ENCODE measurements around the gene KMT5B. TPM values are rescaled to one million over a fixed set of nuclear protein-coding genes. Genes with fewer than 3 reads are reported as not detected.

The KMT5B gene
- total and polyA plus RNA-seq, 2 experiments from 2014 or later = 26.4 to 31.0 TPM

DNA sequence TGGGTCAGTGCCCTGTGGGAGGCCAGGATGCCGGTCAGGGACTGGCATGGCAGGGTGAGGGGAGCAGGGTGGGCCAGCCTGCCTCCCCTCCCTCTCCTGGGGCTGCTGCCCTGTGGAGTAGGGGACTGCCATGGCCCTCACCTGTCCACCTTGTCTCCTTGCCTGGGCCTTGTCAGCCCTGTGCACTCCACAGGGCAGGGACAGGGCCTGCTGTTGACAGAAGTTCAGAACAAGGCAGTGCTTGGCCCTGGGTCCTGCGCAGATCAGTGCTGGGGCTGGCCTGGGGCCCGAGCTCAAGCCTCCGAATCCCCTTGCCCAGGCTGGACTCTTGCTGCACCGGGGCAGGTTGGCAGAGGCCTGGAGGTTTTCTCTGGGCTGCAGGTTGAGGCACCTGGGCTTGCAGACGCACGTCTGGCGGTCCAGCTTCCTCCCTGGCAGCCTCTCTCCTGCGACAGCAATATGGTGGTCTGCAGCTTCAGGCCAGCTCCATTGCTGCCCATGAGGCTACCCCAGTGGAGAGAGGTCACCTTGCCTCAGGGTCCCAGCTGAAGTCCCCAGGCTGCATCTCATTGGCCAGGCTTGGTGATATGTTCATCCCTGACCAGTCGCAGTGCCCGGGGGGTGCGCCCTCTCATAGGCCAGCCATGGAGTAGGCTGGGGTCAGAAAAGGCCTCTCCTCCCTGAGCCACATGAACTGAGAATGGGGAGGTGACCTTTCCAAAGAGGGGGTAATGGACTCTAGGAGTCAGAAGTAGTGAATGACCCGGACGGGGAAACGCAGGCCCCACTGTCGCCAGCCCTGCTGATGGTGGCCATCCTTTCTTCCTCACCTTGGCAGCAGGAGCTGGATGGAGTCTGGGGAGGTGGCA lies 70.4 kb downstream of the KMT5B start (continued):
- no peak for TF ChIP-seq EZH2phosphoT487 (IDR thresholded peaks at IDR 0.05; ENCODE audit: unreplicated experiment)
- TF ChIP-seq, protein P1, sequence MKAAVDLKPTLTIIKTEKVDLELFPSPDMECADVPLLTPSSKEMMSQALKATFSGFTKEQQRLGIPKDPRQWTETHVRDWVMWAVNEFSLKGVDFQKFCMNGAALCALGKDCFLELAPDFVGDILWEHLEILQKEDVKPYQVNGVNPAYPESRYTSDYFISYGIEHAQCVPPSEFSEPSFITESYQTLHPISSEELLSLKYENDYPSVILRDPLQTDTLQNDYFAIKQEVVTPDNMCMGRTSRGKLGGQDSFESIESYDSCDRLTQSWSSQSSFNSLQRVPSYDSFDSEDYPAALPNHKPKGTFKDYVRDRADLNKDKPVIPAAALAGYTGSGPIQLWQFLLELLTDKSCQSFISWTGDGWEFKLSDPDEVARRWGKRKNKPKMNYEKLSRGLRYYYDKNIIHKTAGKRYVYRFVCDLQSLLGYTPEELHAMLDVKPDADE (IDR thresholded peaks at IDR 0.05) = no peak

DNA sequence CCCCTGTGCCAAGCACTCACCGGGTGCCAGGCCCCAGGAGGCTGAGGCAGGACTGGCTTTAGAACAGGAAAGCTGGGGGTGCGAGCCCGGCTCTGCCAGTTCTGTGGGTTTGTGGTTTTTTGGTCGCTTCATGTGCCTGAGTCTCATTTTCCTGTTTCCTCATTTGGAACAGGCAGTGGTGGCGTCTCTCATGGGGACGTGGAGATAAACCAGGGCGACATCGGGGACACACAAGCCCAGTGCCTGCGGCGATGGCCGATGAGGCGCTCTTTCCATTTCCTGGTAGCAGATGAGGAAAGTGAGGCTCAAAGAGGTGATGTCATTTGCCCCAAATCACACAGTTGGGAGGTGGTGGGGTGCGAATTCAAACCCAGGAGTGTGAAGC lies 71.1 kb downstream of the KMT5B start:
- Histone ChIP-seq H3K27ac (ENCODE audit: low read depth) (no peak overlapping the region), H3K9me2 (ENCODE audit: insufficient read depth) (no peaks in the 10 kb centered on the region), H3K4me3 (no peak overlapping the region), H4K20me1 (replicated peaks; ENCODE audit: insufficient read depth) (no peaks in the 10 kb centered on the region), H3K36me3 (ENCODE audit: insufficient read depth) (no peaks in the 10 kb centered on the region), H2AFZ (no peak overlapping the region), H3K27me3 (ENCODE audit: insufficient read depth) (no peaks in the 10 kb centered on the region), H3K79me2 (replicated peaks; ENCODE audit: insufficient read depth) (no peaks in the 10 kb centered on the region), H3K4me1 (ENCODE audit: insufficient read depth) (no peaks in the 10 kb centered on the region), H3F3A (replicated peaks; ENCODE audit: low read depth) (no peaks in the 10 kb centered on the region), H3K4me2 (no peak overlapping the region)
- no peaks in the 10 kb centered on the region for H3K36me3 Mint-ChIP-seq (ENCODE audit: low read depth)
- no peak overlapping the region for H3K27ac Mint-ChIP-seq
- H3K4me1 Mint-ChIP-seq = peaks cover 5% of the 10 kb centered on the region; the same call in 2 of the 3 replicates
- TF ChIP-seq, protein P2, sequence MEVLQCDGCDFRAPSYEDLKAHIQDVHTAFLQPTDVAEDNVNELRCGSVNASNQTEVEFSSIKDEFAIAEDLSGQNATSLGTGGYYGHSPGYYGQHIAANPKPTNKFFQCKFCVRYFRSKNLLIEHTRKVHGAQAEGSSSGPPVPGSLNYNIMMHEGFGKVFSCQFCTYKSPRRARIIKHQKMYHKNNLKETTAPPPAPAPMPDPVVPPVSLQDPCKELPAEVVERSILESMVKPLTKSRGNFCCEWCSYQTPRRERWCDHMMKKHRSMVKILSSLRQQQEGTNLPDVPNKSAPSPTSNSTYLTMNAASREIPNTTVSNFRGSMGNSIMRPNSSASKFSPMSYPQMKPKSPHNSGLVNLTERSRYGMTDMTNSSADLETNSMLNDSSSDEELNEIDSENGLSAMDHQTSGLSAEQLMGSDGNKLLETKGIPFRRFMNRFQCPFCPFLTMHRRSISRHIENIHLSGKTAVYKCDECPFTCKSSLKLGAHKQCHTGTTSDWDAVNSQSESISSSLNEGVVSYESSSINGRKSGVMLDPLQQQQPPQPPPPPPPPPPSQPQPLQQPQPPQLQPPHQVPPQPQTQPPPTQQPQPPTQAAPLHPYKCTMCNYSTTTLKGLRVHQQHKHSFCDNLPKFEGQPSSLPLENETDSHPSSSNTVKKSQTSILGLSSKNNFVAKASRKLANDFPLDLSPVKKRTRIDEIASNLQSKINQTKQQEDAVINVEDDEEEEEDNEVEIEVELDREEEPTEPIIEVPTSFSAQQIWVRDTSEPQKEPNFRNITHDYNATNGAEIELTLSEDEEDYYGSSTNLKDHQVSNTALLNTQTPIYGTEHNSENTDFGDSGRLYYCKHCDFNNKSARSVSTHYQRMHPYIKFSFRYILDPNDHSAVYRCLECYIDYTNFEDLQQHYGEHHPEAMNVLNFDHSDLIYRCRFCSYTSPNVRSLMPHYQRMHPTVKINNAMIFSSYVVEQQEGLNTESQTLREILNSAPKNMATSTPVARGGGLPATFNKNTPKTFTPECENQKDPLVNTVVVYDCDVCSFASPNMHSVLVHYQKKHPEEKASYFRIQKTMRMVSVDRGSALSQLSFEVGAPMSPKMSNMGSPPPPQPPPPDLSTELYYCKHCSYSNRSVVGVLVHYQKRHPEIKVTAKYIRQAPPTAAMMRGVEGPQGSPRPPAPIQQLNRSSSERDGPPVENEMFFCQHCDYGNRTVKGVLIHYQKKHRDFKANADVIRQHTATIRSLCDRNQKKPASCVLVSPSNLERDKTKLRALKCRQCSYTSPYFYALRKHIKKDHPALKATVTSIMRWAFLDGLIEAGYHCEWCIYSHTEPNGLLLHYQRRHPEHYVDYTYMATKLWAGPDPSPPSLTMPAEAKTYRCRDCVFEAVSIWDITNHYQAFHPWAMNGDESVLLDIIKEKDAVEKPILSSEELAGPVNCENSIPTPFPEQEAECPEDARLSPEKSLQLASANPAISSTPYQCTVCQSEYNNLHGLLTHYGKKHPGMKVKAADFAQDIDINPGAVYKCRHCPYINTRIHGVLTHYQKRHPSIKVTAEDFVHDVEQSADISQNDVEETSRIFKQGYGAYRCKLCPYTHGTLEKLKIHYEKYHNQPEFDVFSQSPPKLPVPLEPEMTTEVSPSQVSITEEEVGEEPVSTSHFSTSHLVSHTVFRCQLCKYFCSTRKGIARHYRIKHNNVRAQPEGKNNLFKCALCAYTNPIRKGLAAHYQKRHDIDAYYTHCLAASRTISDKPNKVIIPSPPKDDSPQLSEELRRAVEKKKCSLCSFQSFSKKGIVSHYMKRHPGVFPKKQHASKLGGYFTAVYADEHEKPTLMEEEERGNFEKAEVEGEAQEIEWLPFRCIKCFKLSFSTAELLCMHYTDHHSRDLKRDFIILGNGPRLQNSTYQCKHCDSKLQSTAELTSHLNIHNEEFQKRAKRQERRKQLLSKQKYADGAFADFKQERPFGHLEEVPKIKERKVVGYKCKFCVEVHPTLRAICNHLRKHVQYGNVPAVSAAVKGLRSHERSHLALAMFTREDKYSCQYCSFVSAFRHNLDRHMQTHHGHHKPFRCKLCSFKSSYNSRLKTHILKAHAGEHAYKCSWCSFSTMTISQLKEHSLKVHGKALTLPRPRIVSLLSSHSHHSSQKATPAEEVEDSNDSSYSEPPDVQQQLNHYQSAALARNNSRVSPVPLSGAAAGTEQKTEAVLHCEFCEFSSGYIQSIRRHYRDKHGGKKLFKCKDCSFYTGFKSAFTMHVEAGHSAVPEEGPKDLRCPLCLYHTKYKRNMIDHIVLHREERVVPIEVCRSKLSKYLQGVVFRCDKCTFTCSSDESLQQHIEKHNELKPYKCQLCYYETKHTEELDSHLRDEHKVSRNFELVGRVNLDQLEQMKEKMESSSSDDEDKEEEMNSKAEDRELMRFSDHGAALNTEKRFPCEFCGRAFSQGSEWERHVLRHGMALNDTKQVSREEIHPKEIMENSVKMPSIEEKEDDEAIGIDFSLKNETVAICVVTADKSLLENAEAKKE (CRISPR knock-in tag; IDR thresholded peaks at IDR 0.05) = no peak
- TF ChIP-seq, protein P3, sequence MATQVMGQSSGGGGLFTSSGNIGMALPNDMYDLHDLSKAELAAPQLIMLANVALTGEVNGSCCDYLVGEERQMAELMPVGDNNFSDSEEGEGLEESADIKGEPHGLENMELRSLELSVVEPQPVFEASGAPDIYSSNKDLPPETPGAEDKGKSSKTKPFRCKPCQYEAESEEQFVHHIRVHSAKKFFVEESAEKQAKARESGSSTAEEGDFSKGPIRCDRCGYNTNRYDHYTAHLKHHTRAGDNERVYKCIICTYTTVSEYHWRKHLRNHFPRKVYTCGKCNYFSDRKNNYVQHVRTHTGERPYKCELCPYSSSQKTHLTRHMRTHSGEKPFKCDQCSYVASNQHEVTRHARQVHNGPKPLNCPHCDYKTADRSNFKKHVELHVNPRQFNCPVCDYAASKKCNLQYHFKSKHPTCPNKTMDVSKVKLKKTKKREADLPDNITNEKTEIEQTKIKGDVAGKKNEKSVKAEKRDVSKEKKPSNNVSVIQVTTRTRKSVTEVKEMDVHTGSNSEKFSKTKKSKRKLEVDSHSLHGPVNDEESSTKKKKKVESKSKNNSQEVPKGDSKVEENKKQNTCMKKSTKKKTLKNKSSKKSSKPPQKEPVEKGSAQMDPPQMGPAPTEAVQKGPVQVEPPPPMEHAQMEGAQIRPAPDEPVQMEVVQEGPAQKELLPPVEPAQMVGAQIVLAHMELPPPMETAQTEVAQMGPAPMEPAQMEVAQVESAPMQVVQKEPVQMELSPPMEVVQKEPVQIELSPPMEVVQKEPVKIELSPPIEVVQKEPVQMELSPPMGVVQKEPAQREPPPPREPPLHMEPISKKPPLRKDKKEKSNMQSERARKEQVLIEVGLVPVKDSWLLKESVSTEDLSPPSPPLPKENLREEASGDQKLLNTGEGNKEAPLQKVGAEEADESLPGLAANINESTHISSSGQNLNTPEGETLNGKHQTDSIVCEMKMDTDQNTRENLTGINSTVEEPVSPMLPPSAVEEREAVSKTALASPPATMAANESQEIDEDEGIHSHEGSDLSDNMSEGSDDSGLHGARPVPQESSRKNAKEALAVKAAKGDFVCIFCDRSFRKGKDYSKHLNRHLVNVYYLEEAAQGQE (IDR thresholded peaks at IDR 0.05; ENCODE audit: unreplicated experiment) = no peak
- TF ChIP-seq, protein P4, sequence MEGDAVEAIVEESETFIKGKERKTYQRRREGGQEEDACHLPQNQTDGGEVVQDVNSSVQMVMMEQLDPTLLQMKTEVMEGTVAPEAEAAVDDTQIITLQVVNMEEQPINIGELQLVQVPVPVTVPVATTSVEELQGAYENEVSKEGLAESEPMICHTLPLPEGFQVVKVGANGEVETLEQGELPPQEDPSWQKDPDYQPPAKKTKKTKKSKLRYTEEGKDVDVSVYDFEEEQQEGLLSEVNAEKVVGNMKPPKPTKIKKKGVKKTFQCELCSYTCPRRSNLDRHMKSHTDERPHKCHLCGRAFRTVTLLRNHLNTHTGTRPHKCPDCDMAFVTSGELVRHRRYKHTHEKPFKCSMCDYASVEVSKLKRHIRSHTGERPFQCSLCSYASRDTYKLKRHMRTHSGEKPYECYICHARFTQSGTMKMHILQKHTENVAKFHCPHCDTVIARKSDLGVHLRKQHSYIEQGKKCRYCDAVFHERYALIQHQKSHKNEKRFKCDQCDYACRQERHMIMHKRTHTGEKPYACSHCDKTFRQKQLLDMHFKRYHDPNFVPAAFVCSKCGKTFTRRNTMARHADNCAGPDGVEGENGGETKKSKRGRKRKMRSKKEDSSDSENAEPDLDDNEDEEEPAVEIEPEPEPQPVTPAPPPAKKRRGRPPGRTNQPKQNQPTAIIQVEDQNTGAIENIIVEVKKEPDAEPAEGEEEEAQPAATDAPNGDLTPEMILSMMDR (conservative IDR thresholded peaks at IDR 0.05; ENCODE audit: low read depth in 2 of 2) = no peak
- TF ChIP-seq POLR2AphosphoS5 (IDR thresholded peaks at IDR 0.05; ENCODE audit: low read depth) = no peak
- H3K27me3 Mint-ChIP-seq (ENCODE audit: insufficient read depth, low read depth, poor library complexity) = peaks cover 5% of the 10 kb centered on the region
- ATAC-seq = no peak
- no peaks in the 10 kb centered on the region for H3K9me3 Mint-ChIP-seq
- H3K4me3 Mint-ChIP-seq = no peak overlapping the region
- no peak for DNase-seq (ENCODE audit: low spot score)
